B cell (primary cell): ENCODE results near the gene ZNF771.

ENCODE experiments used
- EZH2 ChIP-seq: IDR thresholded peaks from 2 replicates; pipeline ENCODE4 v1.6.1; 2012; ENCODE audit warnings: borderline replicate concordance, low read depth, mild to moderate bottlenecking, moderate library complexity, low read length; ENCODE audit not compliant: insufficient read depth, poor library complexity, severe bottlenecking
- TF ChIP-seq, protein P1 (sequence below): fragments of 200-600 bp; IDR thresholded peaks from one replicate; pipeline ENCODE4 v1.8.0; 2022; ENCODE audit warnings: antibody characterized with exemption, mild to moderate bottlenecking

DNA sequence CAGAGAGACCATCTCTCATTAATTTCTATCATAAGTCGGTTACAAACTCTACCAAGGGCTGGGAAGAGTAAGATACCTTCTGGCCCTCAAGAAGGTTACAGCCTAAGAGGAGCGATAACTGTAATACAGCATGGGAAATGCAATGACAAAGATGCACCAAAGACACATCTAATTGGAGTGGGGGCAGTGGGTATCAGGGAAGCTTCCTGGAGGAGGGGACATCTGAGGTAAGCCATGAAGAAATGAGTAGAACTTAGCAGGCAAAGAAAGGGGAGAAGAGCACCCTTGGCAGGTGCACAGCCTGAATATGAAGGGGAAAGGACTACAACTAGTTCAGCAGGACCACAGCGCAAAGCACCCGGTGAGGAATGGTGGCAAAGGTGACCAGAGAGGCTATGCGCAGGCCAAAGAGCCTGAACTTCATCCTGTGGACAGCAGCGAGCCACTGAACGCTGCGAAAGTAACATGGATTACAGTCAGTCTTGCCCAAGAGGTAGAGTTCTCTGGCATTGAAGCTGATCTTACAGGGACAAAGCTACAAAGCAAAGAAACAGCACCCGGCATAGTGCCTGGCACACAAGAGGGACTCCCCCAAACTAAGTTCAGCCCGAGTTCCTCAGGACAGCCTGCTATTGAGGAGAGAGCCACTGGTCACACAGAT is 39.9 kb upstream of the ZNF771 start:
- TF ChIP-seq, protein P1, sequence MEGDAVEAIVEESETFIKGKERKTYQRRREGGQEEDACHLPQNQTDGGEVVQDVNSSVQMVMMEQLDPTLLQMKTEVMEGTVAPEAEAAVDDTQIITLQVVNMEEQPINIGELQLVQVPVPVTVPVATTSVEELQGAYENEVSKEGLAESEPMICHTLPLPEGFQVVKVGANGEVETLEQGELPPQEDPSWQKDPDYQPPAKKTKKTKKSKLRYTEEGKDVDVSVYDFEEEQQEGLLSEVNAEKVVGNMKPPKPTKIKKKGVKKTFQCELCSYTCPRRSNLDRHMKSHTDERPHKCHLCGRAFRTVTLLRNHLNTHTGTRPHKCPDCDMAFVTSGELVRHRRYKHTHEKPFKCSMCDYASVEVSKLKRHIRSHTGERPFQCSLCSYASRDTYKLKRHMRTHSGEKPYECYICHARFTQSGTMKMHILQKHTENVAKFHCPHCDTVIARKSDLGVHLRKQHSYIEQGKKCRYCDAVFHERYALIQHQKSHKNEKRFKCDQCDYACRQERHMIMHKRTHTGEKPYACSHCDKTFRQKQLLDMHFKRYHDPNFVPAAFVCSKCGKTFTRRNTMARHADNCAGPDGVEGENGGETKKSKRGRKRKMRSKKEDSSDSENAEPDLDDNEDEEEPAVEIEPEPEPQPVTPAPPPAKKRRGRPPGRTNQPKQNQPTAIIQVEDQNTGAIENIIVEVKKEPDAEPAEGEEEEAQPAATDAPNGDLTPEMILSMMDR: no peak
- TF ChIP-seq EZH2: no peak
